GM21825 (cell line): Measurements from ENCODE around the gene EVPL.
A peak's percentile ranks its signal among the peaks of the same experiment; 100 is the strongest.

Source experiments
- ATAC-seq: cut with Tn5 transposase; IDR thresholded peaks from one replicate; pipeline ENCODE4 v1.9.1; 2021; ENCODE audit warnings: mild to moderate bottlenecking, moderate library complexity; ENCODE audit not compliant: unreplicated experiment

EVPL gene

DNA sequence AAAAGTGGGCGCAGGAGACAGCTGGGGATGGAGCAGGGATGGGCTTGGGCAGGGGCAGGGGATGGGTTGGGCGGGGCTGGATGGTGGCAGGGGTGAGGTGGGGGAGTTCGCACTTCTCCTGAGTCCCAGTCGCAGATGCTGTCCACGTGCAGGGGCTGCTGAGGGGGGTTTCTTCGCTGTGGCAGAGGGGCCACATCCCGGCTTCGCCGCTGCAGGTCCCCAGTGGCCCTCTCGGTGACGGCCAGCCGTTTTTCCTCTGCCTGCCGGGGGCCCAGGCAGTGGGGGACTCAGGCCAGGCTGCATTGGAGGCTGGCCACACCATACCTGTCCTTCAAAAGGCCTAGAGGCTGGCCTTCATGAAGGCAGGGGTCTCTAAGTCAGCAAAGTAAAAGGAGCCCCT lies 8.3 kb downstream of the EVPL start:
- no peak for ATAC-seq

DNA sequence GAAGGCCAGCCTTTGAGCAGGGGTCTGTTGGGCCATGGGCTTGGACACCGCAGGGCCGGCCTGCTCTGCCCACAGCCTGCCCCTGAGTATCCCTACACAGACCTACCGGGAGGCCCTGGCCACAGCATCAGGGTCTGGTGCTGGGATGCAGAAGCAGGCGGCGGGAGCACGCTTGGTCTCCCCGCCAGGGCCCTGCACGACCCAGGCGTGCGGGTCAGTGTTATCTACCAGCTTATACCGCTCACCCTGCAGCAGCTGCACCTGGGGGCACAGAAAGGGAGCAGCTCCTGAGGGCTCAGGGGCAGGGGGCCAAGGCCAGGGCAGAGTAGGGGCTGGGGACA lies 8.8 kb downstream of the EVPL start:
- ATAC-seq = no peak

GRCh38 chr17:76017481-76018339 lies 9.4 kb downstream of the EVPL start:
- no peak for ATAC-seq

GRCh38 chr17:76014925-76015261 lies 12.2 kb downstream of the EVPL start:
- no peak for ATAC-seq

DNA sequence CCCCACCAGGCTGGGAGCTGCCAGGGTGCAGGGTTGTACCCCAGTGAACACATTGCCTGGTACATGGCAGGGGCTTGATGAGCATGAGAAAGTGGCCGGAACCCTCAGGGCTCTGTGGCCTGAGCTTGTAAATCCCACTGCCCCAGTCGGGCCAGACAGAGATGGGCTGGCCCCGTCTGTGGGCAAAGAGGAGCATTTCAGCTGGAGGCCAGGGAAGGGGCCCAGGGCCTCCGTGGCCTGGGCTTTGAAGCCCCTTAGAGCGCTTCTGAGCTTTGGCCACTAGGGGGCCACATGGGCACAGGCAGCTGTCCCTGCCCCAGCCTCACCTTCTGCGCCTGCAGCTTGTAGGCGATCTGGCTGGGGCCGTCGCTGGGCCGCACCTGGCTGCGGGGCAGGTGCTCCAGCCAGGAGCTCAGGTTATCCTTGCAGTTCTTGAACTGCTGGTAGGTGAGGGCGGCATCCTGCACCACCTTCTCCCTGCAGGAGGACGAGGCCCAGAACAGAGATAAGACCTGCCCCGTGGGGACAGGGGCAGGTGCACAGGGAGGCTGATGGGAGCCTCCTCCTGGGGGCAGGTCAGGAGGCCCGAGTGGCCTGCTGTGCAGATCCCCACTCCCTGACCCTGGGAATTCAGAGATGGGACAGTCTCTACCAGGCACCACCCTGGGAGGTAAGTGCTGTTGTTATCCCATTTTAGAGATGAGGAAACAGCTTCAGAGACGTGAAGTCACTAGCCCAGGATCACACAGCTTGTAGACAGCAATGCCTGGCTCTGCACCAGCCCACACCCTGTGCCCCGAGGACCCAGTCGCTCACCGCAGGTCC lies 12.8 kb downstream of the EVPL start:
- ATAC-seq = peak; percentile 60

DNA sequence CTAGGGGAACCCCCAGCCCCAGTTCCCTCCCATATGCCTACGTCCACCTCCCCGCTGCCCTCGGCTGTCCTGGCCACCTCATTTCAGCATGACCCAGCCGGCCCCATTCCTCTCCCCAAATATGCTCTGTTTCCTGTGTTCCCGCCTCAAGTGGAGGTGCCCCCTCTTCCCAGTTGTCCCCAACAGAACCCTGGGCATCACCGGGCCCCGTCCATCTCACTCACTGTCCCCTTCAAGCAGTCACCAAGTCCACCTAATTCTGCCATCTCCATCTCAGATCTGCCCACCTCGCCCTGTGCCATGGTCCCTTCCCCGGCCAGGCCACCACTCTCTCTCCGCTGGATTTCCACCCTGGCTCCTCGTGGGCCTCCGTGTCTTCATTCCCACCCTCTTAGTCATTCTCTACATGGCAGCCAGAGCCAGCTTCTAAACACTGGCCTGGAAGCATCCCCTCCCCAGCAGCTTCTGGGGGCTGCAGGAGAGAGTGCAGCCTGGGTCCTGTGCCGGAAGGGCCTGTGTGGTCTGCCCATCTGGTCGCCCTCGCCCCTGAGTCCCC lies 13.7 kb downstream of the EVPL start:
- no peak for ATAC-seq

- ATAC-seq = no peak
Measured at GRCh38 chr17:76011951-76012350, 15.2 kb downstream of the EVPL start.

DNA sequence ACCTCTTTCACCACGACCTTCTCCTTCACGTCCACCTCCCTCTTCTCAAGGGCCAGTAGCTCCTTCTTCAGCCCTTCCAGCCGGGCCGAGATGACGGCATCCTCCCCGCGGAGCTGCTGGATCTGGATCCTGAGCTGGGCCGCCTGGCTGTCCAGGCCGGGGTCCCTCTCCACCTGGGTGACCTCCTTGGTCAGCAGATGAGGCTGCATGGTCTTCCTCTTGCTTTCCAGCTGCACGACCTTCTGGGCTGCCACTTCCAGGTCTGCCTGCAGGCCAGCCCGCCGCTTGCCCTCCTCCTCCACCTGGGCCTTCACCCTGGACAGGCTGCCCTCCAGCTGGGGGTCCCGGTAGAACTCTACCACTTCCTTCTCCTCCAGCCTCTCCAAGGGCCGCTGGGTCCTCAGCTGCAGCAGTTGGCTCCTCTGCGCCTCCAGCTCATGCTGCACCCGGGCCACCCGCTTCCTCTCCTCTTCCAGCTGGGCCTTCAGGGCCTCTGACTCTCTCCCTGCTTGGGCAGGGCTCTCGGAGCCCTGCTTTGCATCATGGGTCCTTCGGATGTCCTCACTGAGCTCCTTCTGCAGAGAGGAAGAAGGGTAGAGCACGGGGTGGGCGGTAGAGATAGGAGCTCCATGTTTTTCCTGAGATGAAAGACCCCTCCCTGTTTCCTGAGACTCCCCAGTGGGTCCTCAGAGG lies 17.0 kb downstream of the EVPL start:
- ATAC-seq = no peak

GRCh38 chr17:76009447-76009846 lies 17.7 kb downstream of the EVPL start:
- ATAC-seq = no peak

DNA sequence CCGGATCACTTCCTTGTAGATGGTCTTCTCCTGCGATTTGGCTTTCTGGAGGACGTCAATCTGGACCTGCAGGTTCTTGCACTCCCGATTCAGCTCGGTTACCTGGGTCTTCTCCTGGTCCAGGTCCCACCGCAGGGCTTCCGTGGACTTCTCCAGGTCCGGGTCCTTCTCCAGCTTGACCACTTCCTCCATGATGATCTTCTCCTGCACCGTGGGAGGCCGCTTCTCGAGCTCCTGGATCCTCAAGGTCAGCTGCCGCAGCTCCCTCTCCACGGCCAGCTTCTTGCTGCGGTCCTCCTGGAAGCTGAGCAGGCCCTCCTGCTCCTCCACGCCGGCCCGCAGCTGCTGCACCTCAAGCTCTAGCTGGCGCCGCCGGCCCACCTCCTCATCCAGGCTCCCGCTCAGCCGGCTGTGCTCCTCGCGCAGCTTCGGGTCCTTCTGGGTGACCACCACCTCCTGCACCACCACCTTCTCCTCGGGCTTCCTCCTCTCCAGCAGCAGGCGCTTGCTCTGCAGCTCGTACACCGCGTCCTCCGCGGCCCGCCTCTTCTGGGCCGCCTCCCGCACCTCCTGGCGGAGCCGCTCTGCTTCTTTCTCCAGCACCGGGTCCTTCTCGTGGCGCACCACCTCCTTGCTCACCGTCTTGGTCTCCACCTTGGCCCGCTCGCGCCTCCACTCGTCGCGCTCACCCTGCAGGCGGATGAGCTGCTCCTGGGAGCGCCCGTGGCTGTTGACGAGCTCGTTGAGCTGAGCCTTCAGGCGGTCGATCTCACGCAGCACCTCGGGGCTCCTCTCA lies 18.3 kb downstream of the EVPL start:
- no peak for ATAC-seq

DNA sequence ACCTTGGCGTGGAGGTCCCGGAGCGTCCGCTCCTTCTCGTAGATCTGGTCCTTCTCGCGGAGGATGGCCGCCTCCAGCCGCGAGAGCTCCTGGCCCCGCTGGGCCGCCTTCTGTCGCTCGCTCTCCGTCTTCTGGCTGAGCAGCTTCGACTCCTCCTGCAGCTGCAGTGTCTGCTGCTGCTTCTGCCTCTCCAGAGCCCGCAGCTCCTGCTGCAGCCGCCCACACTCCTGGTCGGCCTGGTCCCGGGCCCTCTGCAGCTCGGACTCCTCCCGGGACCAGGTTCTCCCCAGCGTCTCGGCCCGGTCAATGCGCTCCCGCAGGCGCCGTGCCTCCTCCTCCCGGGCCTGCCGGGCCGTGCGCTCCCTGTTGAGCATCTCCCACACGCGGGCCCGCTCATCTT lies 18.9 kb downstream of the EVPL start:
- no peak for ATAC-seq

DNA sequence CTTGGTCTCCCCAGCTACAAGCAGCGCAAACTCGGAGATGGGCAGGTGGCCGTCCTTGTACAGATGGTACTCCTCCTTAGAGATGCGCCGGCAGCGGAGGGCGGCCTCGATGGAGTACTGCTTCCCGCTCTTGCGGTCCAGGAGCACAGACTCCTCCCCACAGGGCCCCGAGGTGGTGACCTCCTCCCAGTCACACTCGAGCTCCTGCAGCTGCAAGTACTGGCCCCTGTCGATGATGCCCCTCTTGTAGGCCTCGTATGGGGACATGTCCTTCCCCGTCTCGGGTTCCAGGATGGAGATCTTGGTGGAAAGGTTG lies 19.3 kb downstream of the EVPL start:
- ATAC-seq = no peak

DNA sequence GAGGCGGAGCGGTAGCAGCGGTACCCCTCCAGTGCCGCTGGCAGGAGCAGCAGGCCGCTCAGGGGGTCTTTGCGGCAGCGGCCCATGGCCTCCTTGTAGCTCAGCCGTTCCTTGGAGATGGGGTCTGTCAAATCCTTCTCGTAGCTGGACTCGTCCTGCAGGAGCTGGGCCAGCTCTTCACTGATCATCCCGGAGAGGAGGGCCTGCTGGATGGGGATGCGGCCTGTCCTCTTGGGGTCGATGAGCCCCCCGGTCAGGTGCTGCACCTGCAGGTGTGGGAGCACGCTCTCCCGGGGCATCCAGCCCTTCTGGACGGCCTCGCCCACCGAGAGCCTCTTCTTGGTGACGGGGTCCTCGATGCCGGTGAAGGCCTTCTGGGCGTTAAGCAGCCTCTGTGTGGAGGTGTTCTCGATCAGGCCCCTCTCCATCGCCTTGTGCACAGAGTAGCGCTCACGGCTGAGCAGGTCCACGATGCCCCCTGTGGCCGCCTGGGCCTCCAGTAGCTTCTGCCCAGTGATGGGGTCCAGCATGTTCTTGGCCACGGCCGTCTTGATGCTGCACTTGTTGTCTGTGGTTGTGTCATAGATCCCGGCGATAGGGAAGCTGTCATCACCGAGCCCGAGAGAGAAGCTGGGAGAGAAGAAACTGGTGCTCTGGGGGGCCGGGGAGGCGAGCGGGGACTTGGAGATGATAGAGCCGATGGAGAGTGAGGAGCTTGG lies 19.8 kb downstream of the EVPL start:
- ATAC-seq = no peak

- no peak for ATAC-seq
Measured at GRCh38 chr17:76005263-76006149, 21.6 kb downstream of the EVPL start.

DNA sequence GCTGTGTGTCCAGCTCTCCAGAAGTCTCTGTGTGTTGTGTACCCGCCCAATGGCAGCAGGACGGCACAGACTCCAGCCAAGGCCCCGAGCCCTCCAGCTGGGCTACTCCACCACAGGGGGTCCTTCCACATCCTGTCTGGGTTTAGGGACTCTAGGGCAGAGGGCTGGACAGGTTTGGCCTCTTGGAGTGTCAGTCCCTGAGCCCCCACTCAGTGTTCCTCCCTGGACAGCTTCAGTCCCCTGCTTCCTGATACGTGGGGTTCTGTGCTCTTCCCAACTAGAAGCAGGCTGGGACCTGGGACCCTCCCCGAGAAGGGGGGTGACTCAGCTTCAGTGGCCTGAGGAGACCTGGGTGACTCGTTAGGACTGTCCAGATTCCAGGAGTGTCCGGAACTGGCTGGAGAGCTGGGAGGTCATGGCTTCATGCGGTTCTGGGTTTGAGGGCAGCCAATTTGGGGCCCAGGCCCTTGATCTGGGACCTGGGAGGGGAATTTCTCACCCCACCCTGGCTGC lies 22.3 kb downstream of the EVPL start:
- no peak for ATAC-seq

- no peak for ATAC-seq
Measured at GRCh38 chr17:76003915-76004314, 23.2 kb downstream of the EVPL start.

- ATAC-seq = no peak
Measured at GRCh38 chr17:76002100-76002499, 25.0 kb downstream of the EVPL start.

- ATAC-seq = no peak
Measured at GRCh38 chr17:76000755-76001521, 26.2 kb downstream of the EVPL start, which contains the start of gene CDK3. Gene CDK3, plus strand, starts transcription at chr17:76000855. Its CDS starts 571 bp downstream, at chr17:76001426.
